Motor neuron (in vitro differentiated cells): ENCODE results near the gene RAB7A. TPM values are rescaled to one million over a fixed set of nuclear protein-coding genes. Genes with fewer than 3 reads are reported as not detected.
A peak's percentile ranks its signal among the peaks of the same experiment; 100 is the strongest.

ENCODE experiments used
- ATAC-seq, 8 experiments: fragments of 200-7000 bp; cut with Tn5 transposase; replicated peaks in 6 of 8; 2 replicates each; pipeline ENCODE4 v1.8.0; 2021; ENCODE audit warnings: mild to moderate bottlenecking in 8 of 8, moderate library complexity in 8 of 8
- H3K27ac ChIP-seq, 2 donors: fragments of 250-450 bp; sonication (Bioruptor Pico); 2 replicates each; pipeline ENCODE4 v1.9.0; 2021; ENCODE audit warnings: antibody characterized with exemption in 2 of 2, mild to moderate bottlenecking in 2 of 2, moderate library complexity in 1 of 2
- H3K4me1 ChIP-seq, 2 donors: fragments of 250-450 bp; sonication (Bioruptor Pico); replicated peaks in 1 of 2; 2 replicates each; pipeline ENCODE4 v1.6.1; 2021; ENCODE audit warnings: antibody characterized with exemption in 2 of 2, mild to moderate bottlenecking in 2 of 2, moderate library complexity in 1 of 2
- H3K4me3 ChIP-seq, 5 donors: fragments of 250-450 bp; sonication (Bioruptor Pico); 2 replicates each; pipeline ENCODE4 v1.9.0; 2021; ENCODE audit warnings: antibody characterized with exemption in 5 of 5, mild to moderate bottlenecking in 5 of 5, moderate library complexity in 4 of 5
- WGBS, 10 experiments: fragments of 450-650 bp; shearing (Covaris generic); methylation state at CpG; one replicate each; pipeline ENCODE4 v1.0.0; 2022; 5-methylcytosine and 5-hydroxymethylcytosine counted together
- in situ Hi-C, 9 experiments: fragments of 400-800 bp; cut with MboI; loops; one replicate each; pipeline ENCODE4 v1.15.0; 2021; ENCODE audit warnings: low sequenced_read_pairs in 9 of 9, low pct_unique_long_range_greater_than_20kb in 2 of 9; ENCODE audit not compliant: unreplicated experiment in 9 of 9
- total RNA-seq, 8 experiments: library from RNA; unstranded; fragments of 300-600 nt; gene quantifications; 2 replicates each; pipeline versions ENCODE4 v1.2.3 to v1.2.4, GENCODE V29; 2022

The RAB7A gene
- total RNA-seq, 8 experiments from 2014 or later, result 33.4 to 133 (median 65.4) TPM

GRCh38 chr3:128805772-128806171 is 79.8 kb downstream of the RAB7A start:
- Histone ChIP-seq H3K27ac (no peak overlapping the region), H3K4me3 (no peak overlapping the region), H3K4me1 (no peaks in the 10 kb centered on the region)
- in situ Hi-C loops, result no loop called here
- 43 to 100% (median 90%) methylated on average over 1 to 4 of the region's 4 CpGs; no CpG with 5 or more reads in 1 of the 10 experiments for WGBS, 10 experiments
- ATAC-seq, result no peak

DNA sequence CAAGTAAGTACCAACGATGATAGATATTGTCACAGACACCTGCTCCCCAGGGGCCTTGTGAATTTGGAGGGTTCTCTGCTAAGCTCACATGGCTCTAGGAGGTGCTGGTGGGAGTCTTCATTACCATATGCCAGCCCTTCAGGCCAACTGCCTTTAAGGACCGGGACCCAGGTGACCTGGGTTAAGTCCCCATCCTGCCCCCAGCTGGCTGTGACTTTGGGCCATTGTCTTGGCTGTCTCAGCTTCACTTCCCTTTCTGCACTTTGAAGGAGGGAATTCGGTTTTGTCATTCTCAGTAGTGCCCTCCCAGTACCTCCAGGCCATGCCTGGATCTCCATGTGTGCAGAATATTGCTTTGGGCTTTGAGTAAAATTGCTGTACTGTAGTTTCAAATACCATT is 80.6 kb downstream of the RAB7A start:
- no peak overlapping the region for H3K27ac ChIP-seq
- H3K4me1 ChIP-seq, result no peaks in the 10 kb centered on the region
- no peak overlapping the region for H3K4me3 ChIP-seq
- ATAC-seq, result no peak
- in situ Hi-C loops, result no loop called here
- whole genome bisulfite sequencing, 10 experiments, result 11 to 100% (median 90%) methylated on average over 1 to 2 of the region's 3 CpGs; no CpG with 5 or more reads in 3 of the 10 experiments

DNA sequence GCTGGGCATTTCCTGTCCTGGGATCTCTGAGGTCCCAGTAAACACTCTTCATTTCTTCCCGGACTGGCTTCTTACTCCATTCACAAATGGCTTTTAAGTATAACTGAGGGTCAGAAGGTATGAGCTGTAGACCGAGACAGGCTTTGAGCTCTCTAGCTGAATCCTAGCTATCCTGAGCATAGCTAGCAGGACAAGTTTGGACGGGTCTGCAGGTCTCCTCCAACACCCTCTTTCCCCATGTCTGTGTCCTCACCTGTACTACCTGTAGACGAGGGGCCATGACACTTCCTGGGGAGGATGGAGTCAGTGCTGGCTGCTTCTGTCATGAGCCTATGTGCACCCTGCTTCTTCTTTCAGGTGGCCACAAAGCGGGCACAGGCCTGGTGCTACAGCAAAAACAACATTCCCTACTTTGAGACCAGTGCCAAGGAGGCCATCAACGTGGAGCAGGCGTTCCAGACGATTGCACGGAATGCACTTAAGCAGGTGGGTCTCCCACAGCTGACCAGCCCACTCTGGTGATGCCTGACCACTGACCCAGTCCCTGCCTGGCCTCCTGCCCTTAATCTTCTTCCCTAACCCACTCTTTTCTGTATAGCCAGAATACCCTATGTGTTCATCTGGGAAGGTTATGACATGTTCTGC is 81.3 kb downstream of the RAB7A start:
- Histone ChIP-seq H3K27ac (no peak overlapping the region), H3K4me3 (no peak overlapping the region), H3K4me1 (no peaks in the 10 kb centered on the region)
- ATAC-seq, result no peak
- in situ Hi-C loops, result no loop called here
- WGBS, 10 experiments, result 83 to 100% (median 97%) methylated on average over 1 to 7 of the region's 9 CpGs; no CpG with 5 or more reads in 3 of the 10 experiments

- 60 to 100% (median 86%) methylated on average over 1 to 3 of the region's 3 CpGs; no CpG with 5 or more reads in 3 of the 10 experiments for WGBS, 10 experiments
- peak in 2 of 8 experiments; percentile 10 to 15 for ATAC-seq
- no peak overlapping the region for H3K4me3 ChIP-seq
- H3K4me1 ChIP-seq, result no peaks in the 10 kb centered on the region
- in situ Hi-C loops, result no loop called here
- no peak overlapping the region for H3K27ac ChIP-seq
Observed at GRCh38 chr3:128808672-128809071, 82.7 kb downstream of the RAB7A start.

- Histone ChIP-seq H3K4me1 (no peaks in the 10 kb centered on the region), H3K4me3 (no peak overlapping the region), H3K27ac (no peak overlapping the region)
- 77 to 100% (median 96%) methylated on average over 1 to 6 of the region's 8 CpGs; no CpG with 5 or more reads in 1 of the 10 experiments for WGBS, 10 experiments
- ATAC-seq, result no peak
- in situ Hi-C loops, result no loop called here
Observed at GRCh38 chr3:128813097-128813496, 87.1 kb downstream of the RAB7A start.

GRCh38 chr3:128814060-128814459 is 88.1 kb downstream of the RAB7A start:
- no peak for ATAC-seq
- H3K4me3 ChIP-seq, result no peak overlapping the region
- WGBS, 10 experiments, result 86 to 100% (median 95%) methylated on average over 3 to 5 of the region's 5 CpGs; no CpG with 5 or more reads in 3 of the 10 experiments
- H3K27ac ChIP-seq, result no peak overlapping the region
- H3K4me1 ChIP-seq, result no peaks in the 10 kb centered on the region
- in situ Hi-C loops, result no loop called here

DNA sequence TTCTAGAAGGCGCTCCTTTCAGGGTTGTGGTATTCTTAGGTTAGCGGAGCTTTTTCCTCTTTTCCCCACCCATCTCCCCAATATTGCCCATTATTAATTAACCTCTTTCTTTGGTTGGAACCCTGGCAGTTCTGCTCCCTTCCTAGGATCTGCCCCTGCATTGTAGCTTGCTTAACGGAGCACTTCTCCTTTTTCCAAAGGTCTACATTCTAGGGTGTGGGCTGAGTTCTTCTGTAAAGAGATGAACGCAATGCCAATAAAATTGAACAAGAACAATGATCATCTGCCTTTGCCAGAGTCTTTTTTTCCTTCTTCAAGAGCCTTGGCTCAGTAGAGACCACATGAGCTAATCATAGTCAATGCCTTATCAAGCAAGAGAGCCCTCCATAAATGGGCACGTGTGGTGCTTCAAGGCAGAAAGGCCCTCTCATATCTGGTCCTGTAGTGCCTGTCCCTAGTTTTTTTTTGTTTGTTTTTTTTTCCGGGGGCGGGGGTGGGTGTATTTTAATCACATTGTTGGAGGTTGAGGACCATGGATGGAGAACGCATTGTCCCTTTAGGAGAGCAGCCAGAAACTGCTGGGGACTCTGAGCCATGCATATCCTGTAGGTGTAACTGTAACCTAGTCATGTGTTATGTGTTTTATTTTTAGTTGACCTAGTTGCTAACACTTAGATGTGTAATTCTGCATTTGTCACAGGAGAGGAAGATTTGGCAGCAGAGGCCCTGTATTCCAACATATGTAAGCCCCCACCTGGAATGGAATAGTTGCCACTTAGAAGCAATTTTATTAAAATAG is 88.7 kb downstream of the RAB7A start:
- in situ Hi-C loops, result no loop called here
- no peak overlapping the region for H3K27ac ChIP-seq
- H3K4me1 ChIP-seq, result no peaks in the 10 kb centered on the region
- no peak for ATAC-seq
- 57 to 100% (median 93%) methylated on average over 1 to 5 of the region's 8 CpGs for WGBS, 10 experiments
- H3K4me3 ChIP-seq, result no peak overlapping the region

GRCh38 chr3:128815318-128816064 is 89.5 kb downstream of the RAB7A start:
- WGBS, 10 experiments, result 40 to 100% (median 89%) methylated on average over 1 to 3 of the region's 3 CpGs; no CpG with 5 or more reads in 3 of the 10 experiments
- Histone ChIP-seq H3K27ac (no peak overlapping the region), H3K4me1 (no peaks in the 10 kb centered on the region), H3K4me3 (no peak overlapping the region)
- in situ Hi-C loops, result no loop called here
- no peak for ATAC-seq

- Histone ChIP-seq H3K4me1 (no peaks in the 10 kb centered on the region), H3K27ac (no peak overlapping the region), H3K4me3 (no peak overlapping the region)
- no peak for ATAC-seq
- in situ Hi-C loops, result no loop called here
- 93 to 100% (median 99%) methylated on average over 1 to 5 of the region's 5 CpGs for WGBS, 10 experiments
Observed at GRCh38 chr3:128818186-128818787, 92.3 kb downstream of the RAB7A start.

DNA sequence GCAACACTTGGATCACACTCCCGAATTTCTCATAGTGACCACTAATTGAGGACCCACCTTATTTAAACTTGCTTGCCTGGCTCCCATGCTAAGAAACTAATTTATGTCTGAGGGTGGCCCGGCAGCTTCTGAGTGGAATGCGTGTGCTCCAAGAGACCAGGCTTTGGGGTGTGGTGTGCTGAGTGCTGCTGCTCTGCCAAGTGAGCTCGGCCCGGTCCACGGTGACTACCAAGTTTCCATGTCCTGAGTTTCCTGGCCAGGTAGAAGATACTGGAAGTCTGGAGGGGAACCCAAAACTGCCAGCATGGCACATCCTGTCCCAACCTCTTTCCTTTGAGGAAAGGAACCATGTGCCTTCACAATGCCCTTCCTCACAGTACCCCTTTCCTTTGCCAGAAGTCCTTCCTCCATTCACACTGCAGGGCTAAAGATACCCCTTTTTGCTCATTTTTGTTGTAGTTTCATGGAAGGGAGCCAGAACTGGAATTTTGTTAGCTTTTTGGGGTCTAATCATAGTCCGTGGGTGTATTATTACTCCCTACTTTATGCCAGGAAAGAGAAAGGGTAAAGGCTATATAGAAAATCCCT is 94.4 kb downstream of the RAB7A start:
- H3K27ac ChIP-seq, result no peak overlapping the region
- no peaks in the 10 kb centered on the region for H3K4me1 ChIP-seq
- 0 to 100% (median 93%) methylated on average over 1 to 7 of the region's 7 CpGs; no CpG with 5 or more reads in 2 of the 10 experiments for WGBS, 10 experiments
- H3K4me3 ChIP-seq, result no peak overlapping the region
- in situ Hi-C loops, result no loop called here
- ATAC-seq, result peak in 2 of 8 experiments; percentile 17 to 22

- Histone ChIP-seq H3K4me1 (no peaks in the 10 kb centered on the region), H3K27ac (no peak overlapping the region), H3K4me3 (no peak overlapping the region)
- in situ Hi-C loops, result no loop called here
- ATAC-seq, result peak in 1 of 8 experiments; percentile 8
- WGBS, 10 experiments, result 50 to 100% (median 88%) methylated on average over 1 to 5 of the region's 6 CpGs; no CpG with 5 or more reads in 2 of the 10 experiments
Observed at GRCh38 chr3:128823008-128823407, 97.0 kb downstream of the RAB7A start.

DNA sequence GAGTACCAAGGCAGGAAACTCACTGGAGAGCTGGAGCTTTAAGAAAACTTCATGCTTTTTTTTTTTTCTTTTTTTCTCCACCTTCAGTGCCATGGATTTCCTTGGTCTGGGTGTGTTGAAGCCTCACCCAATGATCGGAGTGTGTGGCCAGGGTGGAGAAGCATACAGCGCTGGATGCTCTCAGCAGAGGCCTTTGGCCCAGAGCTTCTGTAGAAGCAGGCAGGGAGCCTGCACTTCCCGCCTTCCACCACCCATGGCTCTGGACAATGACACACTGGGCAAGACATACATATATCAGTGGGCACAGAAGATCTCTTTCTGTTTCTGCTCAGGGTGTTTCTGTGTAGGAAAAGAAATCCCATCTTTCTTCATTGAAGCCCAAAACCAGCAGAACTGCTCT is 97.6 kb downstream of the RAB7A start:
- in situ Hi-C loops, result no loop called here
- Histone ChIP-seq H3K4me1 (no peaks in the 10 kb centered on the region), H3K27ac (no peak overlapping the region), H3K4me3 (no peak overlapping the region)
- WGBS, 10 experiments, result 10 to 94% (median 63%) methylated on average over 1 to 3 of the region's 3 CpGs; no CpG with 5 or more reads in 4 of the 10 experiments
- peak in 3 of 8 experiments; percentile 22 to 87 (median 70) for ATAC-seq
